GM12892 (cell line): ENCODE results near the gene BRAT1.

Experiments used
- DNase-seq: peaks from one replicate; pipeline ENCODE4 v3.0.0; 2011; ENCODE audit not compliant: insufficient read length
- FAIRE-seq: peaks from 2 replicates; lab custom pipeline; 2011; peaks lifted over from hg19 to GRCh38; lab: Jason Lieb, UNC
- POLR2A ChIP-seq: IDR thresholded peaks from 2 replicates; pipeline ENCODE4 v1.6.1; 2011; ENCODE audit warnings: low read depth, low read length, control low read depth
- POLR2AphosphoS5 ChIP-seq: IDR thresholded peaks from 2 replicates; pipeline ENCODE4 v1.6.1; 2011; ENCODE audit warnings: low read depth, low read length, control low read depth
- TAF1 ChIP-seq: IDR thresholded peaks from 2 replicates; pipeline ENCODE4 v1.6.1; 2011; ENCODE audit warnings: low read depth, mild to moderate bottlenecking, control low read depth, low read length, borderline replicate concordance

The BRAT1 gene

DNA sequence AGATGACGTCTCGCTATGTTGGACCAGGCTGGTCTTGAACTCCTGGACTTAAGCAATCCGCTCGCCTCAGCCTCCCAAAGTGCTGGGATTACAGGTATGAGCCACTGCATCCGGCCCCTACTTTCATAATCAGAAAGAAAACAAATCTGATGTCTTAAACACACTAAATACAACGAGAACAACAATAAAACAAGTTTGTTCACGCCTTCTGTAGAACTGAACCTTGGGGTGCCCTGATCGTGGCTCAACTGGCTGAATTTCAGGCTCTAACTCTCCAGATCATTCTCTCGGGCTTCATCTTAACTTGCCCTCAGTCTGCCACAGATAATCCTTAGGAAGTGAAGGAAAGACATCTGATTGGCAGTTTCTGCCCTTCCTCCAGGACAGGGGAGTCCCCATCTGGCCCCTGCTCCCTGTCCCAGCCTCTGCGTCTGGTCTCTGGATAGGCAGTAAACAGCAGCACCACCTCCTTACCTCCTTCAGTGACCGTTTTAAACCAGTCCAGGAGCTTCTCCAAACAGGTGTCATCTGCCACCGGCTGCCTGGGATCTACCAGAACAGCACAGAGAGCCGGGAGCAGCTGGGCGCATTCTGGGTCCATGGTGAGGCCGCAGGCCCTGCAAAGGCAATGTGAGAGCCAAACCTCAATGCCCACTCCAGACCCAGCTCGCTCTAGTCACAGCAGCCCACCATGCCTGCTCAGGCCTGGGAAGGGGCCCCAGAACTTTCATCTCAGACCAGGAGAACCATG is 1.3 kb downstream of the BRAT1 start:
- DNase-seq (no peak), FAIRE-seq (no peak)
- TF ChIP-seq POLR2AphosphoS5 (no peak), POLR2A (no peak), TAF1 (no peak)

DNA sequence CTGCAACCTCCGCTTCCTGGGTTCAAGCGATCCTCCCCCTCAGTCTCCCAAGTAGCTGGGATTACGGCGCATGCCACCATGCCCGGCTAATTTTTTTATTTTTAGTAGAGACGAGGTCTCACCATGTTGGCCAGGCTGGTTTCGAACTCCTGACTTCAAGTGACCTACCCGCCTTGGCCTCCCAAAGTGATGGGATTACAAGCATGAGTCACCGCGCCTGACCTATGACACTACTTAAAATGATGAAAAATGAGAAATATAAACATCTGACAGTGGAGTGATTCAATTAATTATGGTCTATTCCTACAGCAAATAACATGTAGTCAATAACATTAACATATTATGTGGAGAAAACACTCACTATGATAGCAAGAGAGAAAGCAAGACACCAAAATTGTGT is 2.2 kb downstream of the BRAT1 start:
- DNase-seq (no peak), FAIRE-seq (no peak)
- TF ChIP-seq TAF1 (no peak), POLR2AphosphoS5 (no peak), POLR2A (no peak)

DNA sequence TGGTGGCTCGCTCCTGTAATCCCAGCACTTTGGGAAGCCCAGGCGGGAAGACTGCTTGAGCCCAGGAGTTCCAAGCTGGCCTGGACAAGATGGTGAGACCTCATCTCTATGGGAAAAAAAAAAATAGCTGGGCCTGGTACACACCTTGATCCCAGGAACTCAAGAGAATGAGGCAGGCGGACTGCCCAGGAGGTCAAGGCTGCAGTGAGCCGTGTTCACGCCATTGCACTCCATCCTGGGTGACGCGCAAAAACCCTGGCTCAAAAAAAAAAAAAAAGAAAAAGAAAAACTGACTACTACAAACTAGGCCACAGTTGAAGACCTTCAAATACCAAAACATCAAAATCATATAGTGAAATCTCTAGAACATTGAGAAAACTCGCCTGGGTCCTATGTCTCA is 3.9 kb downstream of the BRAT1 start:
- DNase-seq (no peak), FAIRE-seq (no peak)
- TF ChIP-seq POLR2AphosphoS5 = no peak

DNA sequence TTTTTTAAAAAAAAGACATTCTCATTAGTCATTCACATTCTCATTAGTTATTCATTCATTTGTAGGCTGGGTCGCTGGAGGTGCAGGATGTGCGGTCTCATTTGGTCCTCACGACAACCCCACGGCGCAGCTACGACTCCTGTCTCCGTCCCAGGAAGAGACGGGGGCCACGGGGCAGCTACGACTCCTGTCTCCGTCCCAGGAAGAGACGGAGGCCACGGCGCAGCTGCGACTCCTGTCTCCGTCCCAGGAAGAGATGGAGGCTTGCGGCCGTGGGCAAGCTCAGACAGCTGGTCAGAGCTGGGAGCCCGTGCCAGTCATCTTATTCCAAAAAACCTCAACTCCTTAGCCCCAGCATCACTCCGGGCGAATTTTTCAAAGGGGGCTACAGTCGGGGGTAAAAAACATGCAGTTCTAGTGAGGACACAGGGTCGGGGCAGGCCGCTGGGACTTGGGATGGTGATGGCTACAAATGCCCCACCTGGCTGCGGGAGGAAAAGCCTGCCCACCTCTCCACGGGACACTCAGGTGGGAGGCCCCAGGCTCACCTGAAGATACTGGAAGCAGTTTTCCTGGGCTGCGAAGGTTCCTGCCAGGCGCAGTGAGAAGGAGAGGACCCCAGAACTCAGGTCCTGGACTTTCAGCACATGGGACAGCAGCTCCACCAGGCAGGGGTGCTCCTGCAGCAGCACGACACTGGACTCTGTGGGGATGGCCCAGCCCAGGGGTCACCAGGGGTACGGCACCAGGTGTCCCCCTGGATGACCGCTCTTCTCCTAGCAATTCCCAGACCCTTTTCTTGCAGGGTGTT is 8.3 kb downstream of the BRAT1 start:
- TF ChIP-seq POLR2AphosphoS5 (no peak), POLR2A (no peak), TAF1 (no peak)
- no peak for FAIRE-seq
- no peak for DNase-seq

DNA sequence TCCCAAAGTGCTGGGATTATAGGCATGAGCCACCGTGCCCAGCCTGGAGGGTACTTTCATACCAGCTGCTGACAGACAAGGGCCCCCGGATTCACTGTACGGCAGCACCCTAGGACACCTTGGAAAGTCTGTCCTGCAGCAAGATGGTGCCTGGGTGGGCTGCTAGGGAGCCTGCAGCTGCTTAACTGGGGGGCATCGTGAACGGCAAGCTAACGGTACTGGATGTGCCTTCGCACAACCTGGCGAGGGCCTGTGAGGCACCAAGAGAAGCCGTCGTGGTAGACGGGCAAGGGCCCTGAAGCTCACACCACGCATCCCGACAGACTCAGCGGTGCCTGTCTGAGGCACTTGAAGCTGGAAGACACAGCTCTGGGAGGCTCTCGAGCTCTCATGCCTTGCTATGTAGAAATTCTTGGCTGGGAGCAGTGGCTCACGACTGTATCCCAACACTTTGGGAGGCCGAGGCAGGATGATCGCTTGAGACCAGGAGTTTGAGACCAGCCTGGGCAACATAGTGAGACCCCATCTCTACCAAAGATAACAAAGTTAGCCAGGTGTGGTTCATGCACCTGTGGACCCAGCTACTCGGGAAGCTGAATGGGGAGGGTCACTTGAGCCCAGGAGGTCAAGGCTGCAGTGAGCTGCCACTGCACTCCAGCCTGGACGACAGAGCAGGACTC is 9.4 kb downstream of the BRAT1 start:
- TF ChIP-seq POLR2AphosphoS5 (no peak), TAF1 (no peak), POLR2A (no peak)
- DNase-seq (no peak), FAIRE-seq (no peak)

DNA sequence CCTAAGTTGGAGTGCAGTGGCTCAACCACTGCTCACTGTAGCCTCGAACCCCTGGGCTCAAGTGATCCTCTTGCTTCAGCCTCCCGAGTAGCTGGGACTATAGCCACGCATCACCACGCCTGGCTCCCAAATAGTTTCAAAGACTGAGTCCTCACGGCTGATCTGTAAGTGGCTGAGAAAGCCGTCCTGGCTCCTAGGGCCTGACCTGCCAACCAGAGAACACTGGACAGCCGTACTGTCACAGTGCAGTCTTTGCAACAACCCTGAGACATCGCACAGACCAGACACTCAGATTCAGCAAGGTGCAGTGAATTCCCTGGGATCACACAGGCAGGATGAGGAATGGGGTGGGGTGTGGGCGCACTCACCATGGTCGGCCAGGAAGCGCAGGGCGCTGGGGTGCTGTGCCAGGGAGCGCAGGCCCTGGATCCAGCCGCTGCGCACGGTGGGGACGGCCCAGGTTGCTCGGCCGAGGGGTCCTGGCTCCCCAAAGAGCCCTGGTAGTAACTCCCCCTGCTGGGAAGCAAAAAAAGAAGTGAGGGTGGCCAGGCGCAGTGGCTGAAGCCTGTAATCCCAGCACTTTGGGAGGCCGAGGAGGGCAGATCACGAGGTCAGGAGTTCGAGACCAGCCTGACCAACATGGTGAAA is 10.7 kb downstream of the BRAT1 start:
- TF ChIP-seq TAF1 (no peak), POLR2A (no peak), POLR2AphosphoS5 (no peak)
- no peak for DNase-seq
- no peak for FAIRE-seq

DNA sequence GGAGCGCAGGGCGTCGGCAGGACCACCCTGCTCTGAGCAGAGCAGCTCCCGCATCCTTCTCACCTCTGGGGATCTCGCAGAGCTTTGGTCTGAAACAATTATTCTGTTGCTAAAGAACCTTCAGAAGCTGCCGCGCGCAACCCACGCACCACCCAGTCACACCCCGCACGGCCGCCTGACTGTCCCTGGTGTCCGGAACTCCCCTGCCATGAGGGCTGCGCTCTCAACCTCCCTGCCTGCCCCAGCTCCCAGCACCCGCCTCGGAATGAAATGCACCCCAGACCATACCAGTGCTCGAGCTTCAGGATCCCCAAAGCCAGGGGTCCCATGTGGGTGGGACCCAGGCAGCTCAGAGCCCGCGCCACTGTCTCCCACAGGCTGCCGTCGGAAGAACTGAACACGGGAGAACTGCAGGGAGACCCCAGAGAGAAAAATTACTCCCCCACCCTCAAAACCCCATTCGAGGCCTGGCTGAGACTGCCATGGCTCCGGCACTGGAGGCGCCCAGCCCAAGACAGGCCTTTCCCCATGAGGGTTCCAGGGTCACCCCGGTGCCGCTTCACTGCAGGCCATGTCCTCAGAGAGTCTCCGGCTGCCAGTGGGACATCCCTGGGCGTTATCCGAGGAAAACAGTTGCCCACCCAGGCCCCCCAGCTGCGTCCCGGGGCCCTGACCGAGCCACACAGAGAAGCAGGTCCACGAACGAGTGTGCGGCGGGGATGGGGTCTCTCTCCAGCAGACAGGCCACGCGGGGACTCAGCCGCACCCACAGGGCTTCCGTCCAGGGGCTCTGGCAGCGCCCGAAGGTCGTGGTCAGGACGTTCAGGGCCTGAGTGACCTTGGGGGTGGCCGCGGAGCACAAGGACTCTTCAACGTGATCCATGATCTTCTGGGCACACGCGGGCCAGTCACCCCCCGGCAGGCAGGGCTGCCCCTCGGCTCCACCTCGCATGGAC is 12.1 kb downstream of the BRAT1 start:
- no peak for FAIRE-seq
- no peak for TF ChIP-seq POLR2A
- no peak for TF ChIP-seq POLR2AphosphoS5
- no peak for TF ChIP-seq TAF1
- no peak for DNase-seq

DNA sequence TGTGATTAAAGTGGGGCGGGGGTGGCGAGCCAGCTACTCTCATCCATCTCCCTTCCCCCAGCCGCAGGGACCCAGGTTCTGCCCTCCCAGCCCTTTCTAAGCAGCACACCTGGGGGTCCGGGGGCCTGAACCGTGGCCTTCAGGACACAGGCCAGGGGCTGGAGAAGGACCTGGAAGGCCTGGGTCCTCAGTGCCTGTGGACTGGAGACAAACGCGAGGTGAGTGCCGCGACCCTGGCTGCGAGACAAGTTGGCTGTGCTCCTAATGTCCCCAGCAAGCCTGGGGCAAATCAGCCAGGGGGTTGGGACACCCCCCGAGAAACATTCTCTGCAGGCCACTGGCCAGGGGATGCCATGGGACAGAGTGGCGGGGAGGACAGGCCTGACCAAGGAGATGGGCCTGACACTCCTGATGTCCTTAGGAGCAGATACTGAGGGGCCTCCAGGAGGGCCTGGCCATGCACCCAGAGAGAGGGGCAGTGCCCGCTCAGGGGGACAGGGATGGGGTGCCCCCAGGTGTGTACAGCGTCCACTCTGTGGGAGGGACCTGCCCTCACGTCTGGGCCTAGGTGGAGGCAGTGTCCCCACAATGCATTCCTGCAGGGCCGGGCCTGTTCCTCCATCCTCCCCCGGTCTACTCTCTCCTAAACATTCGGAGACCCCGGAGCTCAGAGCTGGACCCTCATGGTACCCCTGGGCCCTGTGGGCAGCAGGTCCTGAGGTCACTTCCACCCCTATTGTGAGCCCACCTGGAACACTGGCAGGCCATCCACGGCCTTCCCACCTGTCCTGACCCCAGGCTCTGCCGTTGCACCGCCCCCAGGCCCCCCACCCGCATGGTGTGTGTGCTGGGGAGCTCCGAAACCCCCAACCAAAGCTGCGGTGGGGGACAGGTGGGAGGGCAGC is 13.1 kb downstream of the BRAT1 start:
- no peak for DNase-seq
- TF ChIP-seq TAF1 = no peak
- no peak for TF ChIP-seq POLR2AphosphoS5
- TF ChIP-seq POLR2A = no peak
- FAIRE-seq = no peak

DNA sequence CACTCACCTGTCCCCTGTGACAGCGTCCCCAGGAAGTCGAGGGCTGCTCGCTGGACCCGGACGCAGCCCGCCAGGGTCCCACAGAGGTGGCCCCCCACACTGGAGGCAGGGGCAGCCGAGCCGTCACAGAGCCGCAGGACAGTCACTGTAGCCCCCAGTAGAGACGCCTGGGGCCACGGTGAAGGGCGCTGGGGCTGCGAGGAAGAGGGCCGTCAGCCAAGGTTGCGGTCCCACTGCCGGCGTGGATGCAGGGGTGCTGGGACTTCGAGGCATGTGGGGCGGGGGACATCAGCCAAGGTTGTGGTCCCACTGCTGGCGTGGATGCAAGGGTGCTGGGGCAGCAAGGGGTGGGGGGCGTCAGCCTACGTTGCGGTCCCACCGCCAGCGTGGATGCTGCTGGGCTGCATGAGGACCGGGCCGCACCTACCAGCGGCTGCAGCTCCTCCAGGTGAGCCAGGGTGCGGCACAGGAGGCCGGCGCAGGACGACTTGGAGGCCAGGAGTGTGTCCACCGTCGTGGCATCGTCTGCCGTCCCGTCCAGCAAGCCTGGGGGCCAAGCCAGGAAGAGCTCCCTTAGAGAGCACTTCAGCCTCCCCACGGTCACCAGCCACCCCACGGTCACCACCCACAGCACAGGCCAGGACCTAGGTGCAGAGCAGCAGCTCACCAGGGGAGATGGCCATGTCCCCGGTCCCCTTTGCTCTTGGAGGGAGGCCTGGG is 13.9 kb downstream of the BRAT1 start:
- no peak for FAIRE-seq
- TF ChIP-seq POLR2AphosphoS5 (no peak), POLR2A (no peak), TAF1 (no peak)

DNA sequence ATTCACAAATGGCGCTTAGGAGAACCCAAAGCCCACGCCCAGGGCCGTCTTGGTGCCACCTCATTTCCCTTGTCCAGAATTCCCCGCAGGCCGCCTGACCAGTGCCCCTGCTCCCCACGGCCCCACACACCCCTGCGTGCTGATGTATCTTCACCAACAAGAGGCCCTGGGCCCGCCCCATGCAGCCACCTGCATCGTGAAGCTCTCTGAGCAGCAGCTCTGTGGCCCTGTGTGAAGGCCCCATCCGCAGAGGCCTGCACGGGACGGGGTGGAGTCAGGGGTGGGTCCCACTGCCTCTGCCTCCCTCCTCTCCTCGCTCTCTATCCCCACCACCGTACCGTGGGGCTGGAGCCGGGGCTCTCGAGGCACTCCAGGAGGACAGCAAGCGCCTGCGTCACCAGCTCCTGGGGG is 14.7 kb downstream of the BRAT1 start:
- TF ChIP-seq TAF1 = no peak
- TF ChIP-seq POLR2A = no peak
- no peak for TF ChIP-seq POLR2AphosphoS5
- DNase-seq = no peak
- no peak for FAIRE-seq

More for the DNA sequence above, 13.9 kb downstream of the BRAT1 start:
- no peak for DNase-seq
